Activated CD4-positive, alpha-beta T cell treated with anti-CD3 and anti-CD28 coated beads for 1 hour (primary cell): ENCODE measurements around the gene ZNF639.

Experiments
- DNase-seq: peaks from one replicate; pipeline ENCODE4 v3.0.0-alpha.2; 2020

ZNF639 gene

GRCh38 chr3:179321668-179322285 lies 1.1 kb upstream of the ZNF639 start:
- DNase-seq: no peak

GRCh38 chr3:179323197-179324110 lies 623 bp downstream of the ZNF639 start:
- DNase-seq: peak; percentile 34

- no peak for DNase-seq
Measured at GRCh38 chr3:179324270-179324754, 1.5 kb downstream of the ZNF639 start.

- no peak for DNase-seq
Measured at GRCh38 chr3:179330438-179330837, 7.6 kb downstream of the ZNF639 start.

- DNase-seq: no peak
Measured at GRCh38 chr3:179332240-179332639, 9.4 kb downstream of the ZNF639 start.

- DNase-seq: no peak
Measured at GRCh38 chr3:179333084-179333483, 10.3 kb downstream of the ZNF639 start.

- DNase-seq: no peak
Measured at GRCh38 chr3:179336345-179336929, 13.6 kb downstream of the ZNF639 start.

GRCh38 chr3:179347345-179348194 lies 24.7 kb downstream of the ZNF639 start, which contains the start of gene MFN1:
TSS of gene MFN1 (plus strand) at chr3:179347709. CDS start at chr3:179348852, 1,143 bp downstream.
- DNase-seq: peak; percentile 82

- DNase-seq: no peak
Measured at GRCh38 chr3:179348325-179349013, 25.6 kb downstream of the ZNF639 start.

- no peak for DNase-seq
Measured at GRCh38 chr3:179355996-179356395, 33.2 kb downstream of the ZNF639 start.

GRCh38 chr3:179363332-179363731 lies 40.5 kb downstream of the ZNF639 start:
- DNase-seq: no peak

- DNase-seq: no peak
Measured at GRCh38 chr3:179369621-179370020, 46.8 kb downstream of the ZNF639 start.

- no peak for DNase-seq
Measured at GRCh38 chr3:179373938-179374337, 51.1 kb downstream of the ZNF639 start.

GRCh38 chr3:179375091-179375999 lies 52.5 kb downstream of the ZNF639 start:
- no peak for DNase-seq

- no peak for DNase-seq
Measured at GRCh38 chr3:179376474-179376873, 53.6 kb downstream of the ZNF639 start.
